Ecto neural progenitor cell (in vitro differentiated cells): ENCODE measurements around the gene ZNF2.
A peak's percentile ranks its signal among the peaks of the same experiment; 100 is the strongest.

Experiments
- DNase-seq: peaks from one replicate; pipeline ENCODE4 v3.0.0-alpha.2; 2018; ENCODE audit warnings: low spot score

The ZNF2 gene

DNA sequence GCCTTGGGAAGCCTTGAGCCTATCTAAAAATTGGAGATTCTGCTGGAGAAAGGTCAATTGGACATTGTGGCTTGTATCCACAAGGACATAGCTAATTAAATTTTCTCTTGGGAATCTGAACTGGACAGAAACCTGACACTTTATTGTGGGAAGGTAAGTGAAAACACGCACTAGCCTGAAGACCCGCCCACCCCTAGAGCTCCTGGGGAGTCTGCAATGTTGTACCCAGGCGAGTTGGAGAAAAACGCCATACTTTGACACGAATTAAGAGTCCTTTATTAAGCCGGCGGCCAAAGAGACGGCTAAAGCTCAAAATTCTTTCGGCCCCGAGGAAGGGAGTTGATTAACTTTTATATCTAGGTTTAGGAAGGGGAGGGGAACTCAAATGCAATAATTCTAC lies 40.5 kb downstream of the ZNF2 start:
- no peak for DNase-seq

GRCh38 chr2:95207111-95207961 lies 41.7 kb downstream of the ZNF2 start, which contains the start of gene ZNF892:
ZNF892 (plus strand) TSS chr2:95207521; CDS start chr2:95207816, 295 bp downstream.
- peak; percentile 97 for DNase-seq

DNA sequence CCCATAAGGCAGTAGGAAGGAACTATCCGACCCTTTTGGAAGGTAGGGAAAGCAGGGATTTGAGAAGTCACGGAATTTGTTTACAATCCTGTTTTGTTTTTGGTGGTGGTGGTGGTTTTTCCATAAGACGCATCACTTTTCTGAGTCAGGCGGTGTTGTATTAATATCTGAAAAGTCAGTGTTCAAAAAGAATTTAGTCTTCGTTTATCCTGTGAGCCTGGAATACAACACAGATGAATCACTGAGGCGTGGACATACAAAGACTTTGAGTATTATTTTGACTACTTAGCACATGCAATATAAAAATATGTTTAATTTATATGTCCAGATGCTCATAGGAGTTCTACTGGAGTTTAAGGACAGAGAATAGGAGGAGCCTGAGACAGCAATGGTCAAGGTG lies 42.5 kb downstream of the ZNF2 start:
- DNase-seq = no peak

GRCh38 chr2:95215018-95215612 lies 49.5 kb downstream of the ZNF2 start:
- no peak for DNase-seq

- no peak for DNase-seq
These were observed 54.8 kb downstream of the ZNF2 start for GRCh38 chr2:95220449-95220848.

DNA sequence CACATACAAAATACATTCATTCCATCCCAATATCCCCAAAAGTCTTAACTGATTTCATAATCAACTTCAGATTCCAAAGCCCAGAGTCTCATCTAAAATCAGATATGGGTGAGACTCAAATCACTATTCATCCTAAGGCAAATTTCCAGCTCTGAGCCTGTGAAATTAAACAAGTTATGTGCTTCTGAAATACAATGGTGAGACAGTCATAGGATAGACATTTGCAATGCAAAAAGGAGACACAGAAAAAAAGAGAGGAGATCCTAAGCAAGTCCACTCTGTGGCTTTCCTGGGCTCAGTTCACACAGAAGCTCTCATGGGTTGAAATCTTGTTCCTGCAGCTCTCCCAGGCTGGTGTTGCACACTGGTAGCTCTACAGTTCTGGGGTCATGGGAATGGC lies 60.0 kb downstream of the ZNF2 start:
- DNase-seq = no peak

- DNase-seq = peak; percentile 82
These were observed 66.1 kb downstream of the ZNF2 start for GRCh38 chr2:95231723-95232122.

GRCh38 chr2:95232232-95232631 lies 66.6 kb downstream of the ZNF2 start:
- no peak for DNase-seq
